GM23338 (cell line): ENCODE results near the gene PIKFYVE. TPM values are rescaled to one million over a fixed set of nuclear protein-coding genes. Genes with fewer than 3 reads are reported as not detected.
"Not testable (repeated sequence)": the region's sequence is repeated elsewhere in the genome, so short reads cannot be mapped to it uniquely, and the experiment has no call there.

ENCODE experiments used
- ATAC-seq: fragments of 200-7000 bp; cut with Tn5 transposase; 3 replicates; pipeline ENCODE4 v1.9.1; 2020
- DNase-seq: peaks from one replicate; pipeline ENCODE4 v3.0.0-alpha.2; 2015; ENCODE audit warnings: low spot score
- H2AFZ ChIP-seq: fragments of 200-600 bp; sonication (generic); 2 replicates; pipeline ENCODE4 v1.8.0; 2016; ENCODE audit warnings: antibody characterized with exemption, mild to moderate bottlenecking, moderate library complexity
- H3F3A ChIP-seq: fragments of 200-600 bp; sonication (generic); replicated peaks from 2 replicates; pipeline ENCODE4 v1.8.0; 2017; ENCODE audit warnings: antibody characterized with exemption, mixed run types, low read depth
- H3K27ac ChIP-seq: fragments of 200-600 bp; sonication (generic); 2 replicates; pipeline ENCODE4 v1.6.1; 2016; ENCODE audit warnings: low read depth
- H3K27me3 ChIP-seq: fragments of 200-600 bp; sonication (generic); 2 replicates; pipeline ENCODE4 v1.8.0; 2016; ENCODE audit warnings: mild to moderate bottlenecking, mixed run types, moderate library complexity; ENCODE audit not compliant: insufficient read depth
- H3K36me3 ChIP-seq: fragments of 200-600 bp; sonication (generic); 2 replicates; pipeline ENCODE4 v1.8.0; 2016; ENCODE audit warnings: mild to moderate bottlenecking; ENCODE audit not compliant: insufficient read depth
- H3K4me1 ChIP-seq: fragments of 200-600 bp; sonication (generic); 2 replicates; pipeline ENCODE4 v1.8.0; 2016; ENCODE audit warnings: mild to moderate bottlenecking, moderate library complexity; ENCODE audit not compliant: insufficient read depth
- H3K4me2 ChIP-seq: fragments of 200-600 bp; sonication (generic); 2 replicates; pipeline ENCODE4 v1.7.1; 2017; ENCODE audit warnings: mixed run types
- H3K4me3 ChIP-seq: fragments of 200-600 bp; sonication (generic); 2 replicates; pipeline ENCODE4 v1.6.1; 2016; ENCODE audit warnings: mixed run types
- H3K79me2 ChIP-seq: fragments of 200-600 bp; sonication (generic); replicated peaks from 2 replicates; pipeline ENCODE4 v1.8.0; 2017; ENCODE audit warnings: mild to moderate bottlenecking; ENCODE audit not compliant: insufficient read depth
- H3K9me2 ChIP-seq: fragments of 200-600 bp; sonication (generic); 2 replicates; pipeline ENCODE4 v1.8.0; 2017; ENCODE audit not compliant: insufficient read depth
- H4K20me1 ChIP-seq: fragments of 200-600 bp; sonication (generic); replicated peaks from 2 replicates; pipeline ENCODE4 v1.8.0; 2017; ENCODE audit warnings: mild to moderate bottlenecking; ENCODE audit not compliant: insufficient read depth
- H3K27ac Mint-ChIP-seq: 2 replicates; pipeline ENCODE4 v1.8.0; 2020; ENCODE audit warnings: inconsistent platforms, mild to moderate bottlenecking, moderate library complexity, mixed read lengths
- H3K27me3 Mint-ChIP-seq: 3 replicates; pipeline ENCODE4 v1.8.0; 2022; ENCODE audit warnings: low read depth, mild to moderate bottlenecking, moderate library complexity, mixed read lengths, inconsistent platforms; ENCODE audit not compliant: insufficient read depth, poor library complexity
- H3K36me3 Mint-ChIP-seq: 3 replicates; pipeline ENCODE4 v1.8.0; 2021; ENCODE audit warnings: low read depth, mild to moderate bottlenecking, inconsistent platforms, moderate library complexity, mixed read lengths
- H3K4me1 Mint-ChIP-seq: 3 replicates; pipeline ENCODE4 v1.8.0; 2020; ENCODE audit warnings: mild to moderate bottlenecking, inconsistent platforms, mixed read lengths
- H3K4me3 Mint-ChIP-seq: 3 replicates; pipeline ENCODE4 v1.8.0; 2021; ENCODE audit warnings: moderate library complexity, mild to moderate bottlenecking, inconsistent platforms, mixed read lengths
- H3K9me3 Mint-ChIP-seq: 3 replicates; pipeline ENCODE4 v1.8.0; 2020; ENCODE audit warnings: moderate library complexity, mild to moderate bottlenecking, inconsistent platforms, mixed read lengths
- CREB1 ChIP-seq: fragments of 250-450 bp; sonication (Bioruptor Pico); IDR thresholded peaks from 2 replicates; pipeline ENCODE4 v1.5.0; 2020; ENCODE audit warnings: low read depth, mild to moderate bottlenecking, moderate library complexity
- EZH2 ChIP-seq: fragments of 200-600 bp; sonication (generic); IDR thresholded peaks from one replicate; pipeline ENCODE4 v1.8.0; 2017; ENCODE audit warnings: antibody characterized with exemption, mild to moderate bottlenecking, low read depth; ENCODE audit not compliant: unreplicated experiment
- EZH2phosphoT487 ChIP-seq: fragments of 200-600 bp; sonication (generic); IDR thresholded peaks from one replicate; pipeline ENCODE4 v1.8.1; 2018; ENCODE audit warnings: antibody characterized with exemption; ENCODE audit not compliant: unreplicated experiment
- JUNB ChIP-seq: IDR thresholded peaks from one replicate; pipeline ENCODE4 v1.6.1; 2016; ENCODE audit warnings: antibody characterized with exemption; ENCODE audit not compliant: unreplicated experiment
- NANOG ChIP-seq: IDR thresholded peaks from 2 replicates; pipeline ENCODE4 v1.6.1; 2016; ENCODE audit warnings: antibody characterized with exemption, borderline replicate concordance
- POLR2AphosphoS5 ChIP-seq: IDR thresholded peaks from 2 replicates; pipeline ENCODE4 v1.6.1; 2016; ENCODE audit warnings: antibody characterized with exemption, low read depth
- STAT1 ChIP-seq: IDR thresholded peaks from one replicate; pipeline ENCODE4 v1.6.1; 2016; ENCODE audit warnings: antibody characterized with exemption; ENCODE audit not compliant: unreplicated experiment
- ZNF114 ChIP-seq: fragments of 250-450 bp; sonication (Bioruptor Pico); IDR thresholded peaks from 2 replicates; pipeline ENCODE4 v1.5.0; 2020; ENCODE audit warnings: mild to moderate bottlenecking, moderate library complexity
- polyA plus RNA-seq: library from polyadenylated mRNA; unstranded; fragments of >200 nt; fragmentation: Nextera tagmentation; extraction: Ambion mirVana; gene quantifications from 2 replicates; pipeline ENCODE4 v1.2.1, GENCODE V29; 2016
- total RNA-seq: library from RNA; depleted of rRNA; stranded (reverse); fragments of >200 nt; shearing (Covaris generic); gene quantifications from 2 replicates; pipeline ENCODE4 v1.2.3, GENCODE V29; 2014
- TF ChIP-seq, protein P1 (sequence below): IDR thresholded peaks from 2 replicates; pipeline ENCODE4 v1.6.1; 2016; ENCODE audit warnings: antibody characterized with exemption
- TF ChIP-seq, protein P2 (sequence below), 2 experiments: fragments of 200-600 bp in 1 of 2; sonication (generic) in 1 of 2; conservative IDR thresholded peaks; 2 replicates each; pipeline versions ENCODE4 v1.5.1 to v1.6.1; 2016 to 2017; ENCODE audit warnings: antibody characterized with exemption in 2 of 2, low read depth in 2 of 2, mild to moderate bottlenecking in 2 of 2, moderate library complexity in 1 of 2
- TF ChIP-seq, protein P3 (sequence below): IDR thresholded peaks from one replicate; pipeline ENCODE4 v1.6.1; 2018; ENCODE audit warnings: antibody characterized with exemption; ENCODE audit not compliant: unreplicated experiment

PIKFYVE gene
- total and polyA plus RNA-seq, 2 experiments from 2014 or later, result 15.1 to 48.0 TPM

DNA sequence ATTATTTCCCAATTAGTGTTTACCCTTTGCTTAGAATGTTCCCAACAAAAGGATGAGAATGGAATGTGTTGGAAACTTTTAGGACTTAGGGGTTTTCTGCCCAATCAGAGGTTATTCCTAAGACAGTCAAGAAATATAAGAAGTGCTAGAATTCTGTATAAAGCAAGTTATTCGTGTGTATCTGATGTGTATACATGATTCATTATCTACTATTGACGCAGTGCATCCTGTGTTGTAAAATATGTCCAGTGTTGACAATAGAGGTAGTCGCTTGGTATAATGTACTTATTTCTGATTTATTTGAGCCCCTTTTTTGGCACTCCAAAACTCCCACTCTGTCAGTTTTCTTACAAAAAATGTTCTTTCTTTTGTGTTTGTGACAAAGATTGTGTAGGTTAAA is 881 bp downstream of the PIKFYVE start:
- Histone ChIP-seq H3K4me2 (peak overlapping the region; percentile 82), H3K9me2 (no peaks in the 10 kb centered on the region), H3K4me1 (peaks cover 17% of the 10 kb centered on the region), H3K36me3 (peaks cover 4% of the 10 kb centered on the region; the same call in 1 of the 2 replicates), H2AFZ (no peak overlapping the region; the same call in 1 of the 2 replicates), H3K27ac (peak overlapping the region; percentile 98), H3K27me3 (no peaks in the 10 kb centered on the region), H4K20me1 (peaks cover 12% of the 10 kb centered on the region), H3F3A (peaks cover 8% of the 10 kb centered on the region; the same call in 1 of the 2 replicates), H3K4me3 (peak overlapping the region; percentile 75), H3K79me2 (peaks cover 54% of the 10 kb centered on the region)
- Mint-ChIP-seq H3K27me3 (peaks cover 11% of the 10 kb centered on the region), H3K9me3 (peaks cover 3% of the 10 kb centered on the region; the same call in 1 of the 3 replicates), H3K36me3 (peaks cover 9% of the 10 kb centered on the region), H3K4me3 (peak overlapping the region; percentile 95), H3K4me1 (peaks cover 19% of the 10 kb centered on the region), H3K27ac (peak overlapping the region; percentile 96)
- ATAC-seq (no peak), DNase-seq (no peak)
- TF ChIP-seq, protein P1, sequence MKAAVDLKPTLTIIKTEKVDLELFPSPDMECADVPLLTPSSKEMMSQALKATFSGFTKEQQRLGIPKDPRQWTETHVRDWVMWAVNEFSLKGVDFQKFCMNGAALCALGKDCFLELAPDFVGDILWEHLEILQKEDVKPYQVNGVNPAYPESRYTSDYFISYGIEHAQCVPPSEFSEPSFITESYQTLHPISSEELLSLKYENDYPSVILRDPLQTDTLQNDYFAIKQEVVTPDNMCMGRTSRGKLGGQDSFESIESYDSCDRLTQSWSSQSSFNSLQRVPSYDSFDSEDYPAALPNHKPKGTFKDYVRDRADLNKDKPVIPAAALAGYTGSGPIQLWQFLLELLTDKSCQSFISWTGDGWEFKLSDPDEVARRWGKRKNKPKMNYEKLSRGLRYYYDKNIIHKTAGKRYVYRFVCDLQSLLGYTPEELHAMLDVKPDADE, result no peak
- TF ChIP-seq, protein P2, sequence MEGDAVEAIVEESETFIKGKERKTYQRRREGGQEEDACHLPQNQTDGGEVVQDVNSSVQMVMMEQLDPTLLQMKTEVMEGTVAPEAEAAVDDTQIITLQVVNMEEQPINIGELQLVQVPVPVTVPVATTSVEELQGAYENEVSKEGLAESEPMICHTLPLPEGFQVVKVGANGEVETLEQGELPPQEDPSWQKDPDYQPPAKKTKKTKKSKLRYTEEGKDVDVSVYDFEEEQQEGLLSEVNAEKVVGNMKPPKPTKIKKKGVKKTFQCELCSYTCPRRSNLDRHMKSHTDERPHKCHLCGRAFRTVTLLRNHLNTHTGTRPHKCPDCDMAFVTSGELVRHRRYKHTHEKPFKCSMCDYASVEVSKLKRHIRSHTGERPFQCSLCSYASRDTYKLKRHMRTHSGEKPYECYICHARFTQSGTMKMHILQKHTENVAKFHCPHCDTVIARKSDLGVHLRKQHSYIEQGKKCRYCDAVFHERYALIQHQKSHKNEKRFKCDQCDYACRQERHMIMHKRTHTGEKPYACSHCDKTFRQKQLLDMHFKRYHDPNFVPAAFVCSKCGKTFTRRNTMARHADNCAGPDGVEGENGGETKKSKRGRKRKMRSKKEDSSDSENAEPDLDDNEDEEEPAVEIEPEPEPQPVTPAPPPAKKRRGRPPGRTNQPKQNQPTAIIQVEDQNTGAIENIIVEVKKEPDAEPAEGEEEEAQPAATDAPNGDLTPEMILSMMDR (conservative IDR thresholded peaks at IDR 0.05; ENCODE audit: low read depth in 2 of 2), result no peak
- TF ChIP-seq STAT1 (no peak), NANOG (no peak), EZH2 (no peak)

DNA sequence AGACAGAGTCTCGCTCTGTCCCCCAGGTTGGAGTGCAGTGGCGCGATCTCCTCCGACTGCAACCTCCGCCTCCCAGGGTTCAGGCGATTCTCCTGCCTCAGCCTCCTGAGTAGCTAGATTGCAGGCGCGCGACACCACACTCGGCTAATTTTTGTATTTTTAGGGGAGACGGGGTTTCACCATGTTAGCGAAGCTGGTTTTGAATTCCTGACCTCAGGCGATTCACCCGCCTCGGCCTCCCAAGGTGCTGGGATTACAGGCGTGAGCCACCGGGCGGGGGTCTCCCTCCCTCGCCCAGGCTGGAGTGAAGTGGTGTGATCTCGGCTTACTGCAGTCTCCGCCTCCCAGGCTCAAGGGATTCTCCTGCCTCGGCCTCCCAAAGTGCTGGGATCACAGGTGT is 1.5 kb downstream of the PIKFYVE start:
- not testable (repeated sequence) for H2AFZ ChIP-seq, H3K36me3 ChIP-seq, H3K27ac ChIP-seq, H3K9me3 Mint-ChIP-seq, H3K9me2 ChIP-seq, ATAC-seq, H3K27me3 ChIP-seq, H3F3A ChIP-seq
- Mint-ChIP-seq H3K4me1 (peaks cover 19% of the 10 kb centered on the region), H3K27me3 (peaks cover 11% of the 10 kb centered on the region), H3K36me3 (peaks cover 12% of the 10 kb centered on the region), H3K4me3 (peak overlapping the region; percentile 95), H3K27ac (peak overlapping the region; percentile 96)
- Histone ChIP-seq H3K4me2 (peak overlapping the region; percentile 82), H3K4me3 (peak overlapping the region; percentile 75), H4K20me1 (peaks cover 12% of the 10 kb centered on the region), H3K4me1 (peaks cover 17% of the 10 kb centered on the region), H3K79me2 (peaks cover 54% of the 10 kb centered on the region)
- peak; percentile 45 for DNase-seq

DNA sequence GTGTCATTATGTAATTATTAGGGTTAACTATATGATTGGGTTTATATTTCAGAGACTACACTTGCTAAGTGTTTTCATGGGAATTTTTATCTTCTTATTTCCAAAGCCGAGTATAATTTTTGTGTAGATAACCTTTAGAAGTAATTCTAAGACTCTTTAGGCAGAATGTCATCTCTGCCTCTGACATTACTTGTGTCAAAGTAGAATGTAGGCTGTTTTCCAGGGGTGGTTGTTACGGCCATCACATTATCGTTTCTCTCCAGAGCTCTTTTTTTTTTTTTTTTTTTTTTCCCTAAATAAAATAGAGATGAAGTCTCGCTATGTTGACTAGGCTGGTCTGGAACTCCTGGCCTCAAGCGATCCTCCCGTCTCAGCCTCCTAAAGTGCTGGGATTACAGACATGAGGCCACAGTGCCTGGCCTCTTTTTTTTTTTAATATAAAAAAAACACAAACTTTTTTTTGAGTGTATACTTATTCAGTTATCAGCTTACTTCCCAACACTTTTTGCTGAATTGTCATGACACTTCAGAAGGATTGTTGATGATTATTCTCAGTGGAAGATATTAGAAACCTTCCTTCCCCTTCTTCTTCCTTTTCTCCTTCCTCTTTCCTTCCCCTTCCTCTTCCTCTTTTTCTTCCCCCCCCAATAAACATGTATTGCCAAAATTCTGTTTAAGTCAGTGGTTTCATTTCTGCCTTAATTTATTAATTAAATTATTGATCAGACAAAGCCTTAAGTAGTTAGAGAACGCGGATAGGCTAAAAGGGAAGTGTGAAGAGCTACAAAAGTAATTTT is 2.3 kb downstream of the PIKFYVE start:
- no peak for ATAC-seq
- Histone ChIP-seq H2AFZ (no peak overlapping the region), H3K27me3 (no peaks in the 10 kb centered on the region), H3K36me3 (peaks cover 14% of the 10 kb centered on the region; the same call in 1 of the 2 replicates), H3K9me2 (no peaks in the 10 kb centered on the region), H4K20me1 (peaks cover 12% of the 10 kb centered on the region), H3K27ac (no peak overlapping the region), H3F3A (peaks cover 8% of the 10 kb centered on the region; the same call in 1 of the 2 replicates), H3K79me2 (peaks cover 54% of the 10 kb centered on the region), H3K4me1 (peaks cover 17% of the 10 kb centered on the region), H3K4me2 (peak overlapping the region; percentile 82), H3K4me3 (peak overlapping the region; percentile 75)
- Mint-ChIP-seq H3K27me3 (peaks cover 11% of the 10 kb centered on the region), H3K9me3 (no peaks in the 10 kb centered on the region), H3K36me3 (peaks cover 13% of the 10 kb centered on the region), H3K4me3 (peak overlapping the region; percentile 95), H3K27ac (no peak overlapping the region), H3K4me1 (peaks cover 19% of the 10 kb centered on the region)
- no peak for DNase-seq
- TF ChIP-seq, protein P3, sequence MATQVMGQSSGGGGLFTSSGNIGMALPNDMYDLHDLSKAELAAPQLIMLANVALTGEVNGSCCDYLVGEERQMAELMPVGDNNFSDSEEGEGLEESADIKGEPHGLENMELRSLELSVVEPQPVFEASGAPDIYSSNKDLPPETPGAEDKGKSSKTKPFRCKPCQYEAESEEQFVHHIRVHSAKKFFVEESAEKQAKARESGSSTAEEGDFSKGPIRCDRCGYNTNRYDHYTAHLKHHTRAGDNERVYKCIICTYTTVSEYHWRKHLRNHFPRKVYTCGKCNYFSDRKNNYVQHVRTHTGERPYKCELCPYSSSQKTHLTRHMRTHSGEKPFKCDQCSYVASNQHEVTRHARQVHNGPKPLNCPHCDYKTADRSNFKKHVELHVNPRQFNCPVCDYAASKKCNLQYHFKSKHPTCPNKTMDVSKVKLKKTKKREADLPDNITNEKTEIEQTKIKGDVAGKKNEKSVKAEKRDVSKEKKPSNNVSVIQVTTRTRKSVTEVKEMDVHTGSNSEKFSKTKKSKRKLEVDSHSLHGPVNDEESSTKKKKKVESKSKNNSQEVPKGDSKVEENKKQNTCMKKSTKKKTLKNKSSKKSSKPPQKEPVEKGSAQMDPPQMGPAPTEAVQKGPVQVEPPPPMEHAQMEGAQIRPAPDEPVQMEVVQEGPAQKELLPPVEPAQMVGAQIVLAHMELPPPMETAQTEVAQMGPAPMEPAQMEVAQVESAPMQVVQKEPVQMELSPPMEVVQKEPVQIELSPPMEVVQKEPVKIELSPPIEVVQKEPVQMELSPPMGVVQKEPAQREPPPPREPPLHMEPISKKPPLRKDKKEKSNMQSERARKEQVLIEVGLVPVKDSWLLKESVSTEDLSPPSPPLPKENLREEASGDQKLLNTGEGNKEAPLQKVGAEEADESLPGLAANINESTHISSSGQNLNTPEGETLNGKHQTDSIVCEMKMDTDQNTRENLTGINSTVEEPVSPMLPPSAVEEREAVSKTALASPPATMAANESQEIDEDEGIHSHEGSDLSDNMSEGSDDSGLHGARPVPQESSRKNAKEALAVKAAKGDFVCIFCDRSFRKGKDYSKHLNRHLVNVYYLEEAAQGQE, result no peak
- no peak for TF ChIP-seq NANOG
- no peak for TF ChIP-seq POLR2AphosphoS5
- TF ChIP-seq, protein P1, result no peak
- no peak for TF ChIP-seq ZNF114 (CRISPR knock-in tag)
- TF ChIP-seq CREB1, result no peak
- no peak for TF ChIP-seq EZH2
- no peak for TF ChIP-seq JUNB
- TF ChIP-seq EZH2phosphoT487, result no peak
